ENCODE data around the gene CDH13. TPM values are rescaled to one million over a fixed set of nuclear protein-coding genes. Genes with fewer than 3 reads are reported as not detected.

The CDH13 gene
- total RNA-seq, 1 donor from 2014 or later: 46.4 TPM

DNA sequence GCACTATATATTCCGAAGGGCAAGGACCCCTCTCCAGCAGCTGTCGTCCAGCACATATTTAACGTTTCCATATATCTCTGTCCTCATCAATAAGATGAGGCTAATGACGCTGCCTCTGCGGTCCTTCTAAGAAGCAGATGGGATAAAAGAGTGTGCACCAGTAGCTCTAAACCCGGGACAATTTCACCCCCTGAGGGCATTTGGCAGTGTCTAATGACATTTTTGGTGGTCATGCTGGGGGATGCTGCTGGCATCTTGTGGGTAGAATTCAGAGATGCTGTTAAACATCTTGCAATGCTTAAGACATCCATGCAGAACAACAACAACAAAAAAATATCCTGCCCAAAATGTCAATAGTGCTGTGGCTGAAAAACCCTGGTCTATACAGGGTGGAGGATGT lies 372.9 kb downstream of the CDH13 start:
- no peaks in the 10 kb centered on the region for H3K36me3 Mint-ChIP-seq
- H3K9me3 Mint-ChIP-seq: no peaks in the 10 kb centered on the region
- peaks cover 3% of the 10 kb centered on the region for H3K27me3 Mint-ChIP-seq
- H3K4me3 Mint-ChIP-seq: no peak overlapping the region
- no peaks in the 10 kb centered on the region for H3K4me1 Mint-ChIP-seq (ENCODE audit: unreplicated experiment)
- DNase-seq (ENCODE audit: extremely low spot score, unreplicated experiment): no peak
- H3K27ac Mint-ChIP-seq: no peak overlapping the region
- TF ChIP-seq, protein P1, sequence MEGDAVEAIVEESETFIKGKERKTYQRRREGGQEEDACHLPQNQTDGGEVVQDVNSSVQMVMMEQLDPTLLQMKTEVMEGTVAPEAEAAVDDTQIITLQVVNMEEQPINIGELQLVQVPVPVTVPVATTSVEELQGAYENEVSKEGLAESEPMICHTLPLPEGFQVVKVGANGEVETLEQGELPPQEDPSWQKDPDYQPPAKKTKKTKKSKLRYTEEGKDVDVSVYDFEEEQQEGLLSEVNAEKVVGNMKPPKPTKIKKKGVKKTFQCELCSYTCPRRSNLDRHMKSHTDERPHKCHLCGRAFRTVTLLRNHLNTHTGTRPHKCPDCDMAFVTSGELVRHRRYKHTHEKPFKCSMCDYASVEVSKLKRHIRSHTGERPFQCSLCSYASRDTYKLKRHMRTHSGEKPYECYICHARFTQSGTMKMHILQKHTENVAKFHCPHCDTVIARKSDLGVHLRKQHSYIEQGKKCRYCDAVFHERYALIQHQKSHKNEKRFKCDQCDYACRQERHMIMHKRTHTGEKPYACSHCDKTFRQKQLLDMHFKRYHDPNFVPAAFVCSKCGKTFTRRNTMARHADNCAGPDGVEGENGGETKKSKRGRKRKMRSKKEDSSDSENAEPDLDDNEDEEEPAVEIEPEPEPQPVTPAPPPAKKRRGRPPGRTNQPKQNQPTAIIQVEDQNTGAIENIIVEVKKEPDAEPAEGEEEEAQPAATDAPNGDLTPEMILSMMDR (conservative IDR thresholded peaks at IDR 0.05): no peak

DNA sequence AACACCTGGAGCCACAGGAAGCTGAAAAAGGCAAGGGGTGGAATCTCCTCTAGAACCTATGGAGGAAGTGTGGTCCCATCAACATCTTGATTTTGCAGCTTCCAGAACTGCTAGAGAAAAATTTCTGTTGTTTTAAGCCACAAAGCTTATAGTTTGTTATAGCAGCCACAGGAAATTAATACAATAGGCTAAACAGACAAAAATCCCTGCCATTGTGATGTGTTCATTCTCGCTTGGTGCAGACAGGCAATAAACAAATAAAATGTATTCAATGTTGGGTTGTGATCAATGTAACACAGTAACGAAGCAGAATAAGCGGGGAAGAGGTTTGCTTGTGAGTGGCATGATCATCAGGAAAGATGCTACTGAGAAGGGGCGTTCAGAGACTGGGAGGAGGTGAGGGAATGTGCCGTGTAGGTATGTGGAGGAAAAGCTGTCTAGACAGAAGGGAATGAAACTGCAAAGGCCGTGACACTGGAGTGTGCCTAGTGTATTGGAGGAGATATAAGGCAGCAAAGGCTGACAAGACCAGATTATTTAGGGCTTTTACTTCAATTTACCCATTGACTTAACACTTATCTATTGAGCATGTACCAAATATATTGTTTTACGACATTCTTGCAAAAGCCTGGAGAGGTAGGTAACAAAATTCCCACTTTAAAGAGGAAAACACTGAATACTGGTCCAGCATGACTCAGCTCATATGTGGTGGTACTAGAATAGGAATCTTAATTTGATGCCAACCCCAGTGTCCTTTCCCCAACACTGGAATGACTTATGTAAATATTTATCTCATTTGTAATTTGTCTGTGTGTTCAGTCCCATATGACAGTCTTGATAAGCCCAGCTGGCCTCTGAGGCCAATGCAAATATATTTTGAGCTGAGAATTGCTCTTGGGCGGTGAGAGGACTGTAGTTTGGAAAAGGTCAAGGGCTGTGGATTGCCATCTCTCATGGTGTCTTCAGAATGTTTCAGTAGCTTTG lies 375.9 kb downstream of the CDH13 start:
- no peak overlapping the region for H3K27ac Mint-ChIP-seq
- no peaks in the 10 kb centered on the region for H3K9me3 Mint-ChIP-seq
- no peak overlapping the region for H3K4me3 Mint-ChIP-seq
- no peaks in the 10 kb centered on the region for H3K36me3 Mint-ChIP-seq
- H3K4me1 Mint-ChIP-seq (ENCODE audit: unreplicated experiment): no peaks in the 10 kb centered on the region
- peaks cover 3% of the 10 kb centered on the region for H3K27me3 Mint-ChIP-seq
- no peak for DNase-seq (ENCODE audit: extremely low spot score, unreplicated experiment)
- TF ChIP-seq, protein P1 (conservative IDR thresholded peaks at IDR 0.05): no peak

DNA sequence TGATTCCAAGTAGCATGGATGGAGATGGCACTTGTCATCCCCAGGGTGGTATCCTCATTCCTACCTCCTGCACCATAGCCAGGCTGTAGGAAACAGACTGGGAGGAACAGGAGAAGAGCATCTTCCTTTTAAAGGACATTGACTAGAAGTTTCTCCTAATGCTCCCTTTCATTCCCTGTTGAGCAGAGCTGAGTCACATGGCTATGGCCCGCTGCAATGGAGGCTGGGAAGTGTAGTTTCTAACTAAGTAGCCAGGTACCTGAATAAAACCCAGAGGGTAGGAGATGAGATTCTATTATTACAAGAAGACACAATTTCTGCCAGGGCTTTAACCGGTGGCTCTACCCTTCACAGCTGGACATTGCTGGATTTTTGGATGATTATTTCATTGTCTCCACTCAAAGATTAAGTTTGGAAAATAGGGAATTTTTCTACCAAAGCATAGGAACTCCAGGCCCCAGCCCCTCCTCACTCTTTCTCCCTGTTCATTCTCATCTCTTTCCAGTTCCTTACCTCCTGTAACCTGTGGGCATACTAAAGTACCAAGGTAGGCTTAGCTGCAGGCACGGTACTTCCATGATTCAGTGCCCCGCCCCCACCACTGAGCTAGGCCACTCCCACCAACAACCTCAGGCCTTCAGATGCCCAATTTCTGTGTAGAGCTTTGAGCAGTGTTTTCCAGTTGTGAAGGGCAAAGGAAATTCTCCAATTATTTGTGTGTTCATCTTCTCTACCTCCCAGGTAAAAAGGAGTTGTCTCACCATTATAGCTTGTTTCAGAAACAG lies 378.3 kb downstream of the CDH13 start:
- peaks cover 9% of the 10 kb centered on the region for H3K27me3 Mint-ChIP-seq
- peaks cover 6% of the 10 kb centered on the region for H3K9me3 Mint-ChIP-seq
- H3K36me3 Mint-ChIP-seq: no peaks in the 10 kb centered on the region
- TF ChIP-seq, protein P1 (conservative IDR thresholded peaks at IDR 0.05): no peak
- no peak overlapping the region for H3K27ac Mint-ChIP-seq
- no peak overlapping the region for H3K4me3 Mint-ChIP-seq
- H3K4me1 Mint-ChIP-seq (ENCODE audit: unreplicated experiment): no peaks in the 10 kb centered on the region
- no peak for DNase-seq (ENCODE audit: extremely low spot score, unreplicated experiment)

DNA sequence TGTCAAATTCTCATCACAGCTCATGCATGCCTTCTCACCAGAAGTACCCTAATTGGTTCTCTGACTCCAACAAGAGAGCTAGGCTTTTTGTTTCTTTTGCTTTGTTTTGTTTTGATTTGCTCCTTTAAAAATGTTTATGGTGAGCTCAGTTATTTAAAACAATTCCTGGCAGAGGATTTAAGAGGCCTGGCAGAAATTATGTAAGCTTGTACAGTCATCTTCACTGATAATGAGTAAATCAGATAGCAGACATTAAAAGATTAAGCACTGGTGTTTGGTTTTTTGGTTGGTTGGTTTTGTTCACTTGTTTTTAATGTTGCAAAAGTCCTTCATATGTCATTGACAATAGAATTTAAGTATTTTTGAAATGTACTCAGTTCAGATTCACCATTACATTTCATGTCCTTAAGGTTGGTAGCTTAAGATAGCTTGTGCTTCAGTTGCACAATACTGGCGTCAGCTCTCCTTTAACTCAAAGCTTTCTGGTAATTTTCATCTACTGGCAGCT lies 378.9 kb downstream of the CDH13 start:
- Mint-ChIP-seq H3K27me3 (peaks cover 9% of the 10 kb centered on the region), H3K9me3 (peaks cover 6% of the 10 kb centered on the region), H3K4me1 (ENCODE audit: unreplicated experiment) (no peaks in the 10 kb centered on the region), H3K36me3 (no peaks in the 10 kb centered on the region), H3K4me3 (no peak overlapping the region), H3K27ac (no peak overlapping the region)
- TF ChIP-seq, protein P1 (conservative IDR thresholded peaks at IDR 0.05): no peak
- no peak for DNase-seq (ENCODE audit: extremely low spot score, unreplicated experiment)

DNA sequence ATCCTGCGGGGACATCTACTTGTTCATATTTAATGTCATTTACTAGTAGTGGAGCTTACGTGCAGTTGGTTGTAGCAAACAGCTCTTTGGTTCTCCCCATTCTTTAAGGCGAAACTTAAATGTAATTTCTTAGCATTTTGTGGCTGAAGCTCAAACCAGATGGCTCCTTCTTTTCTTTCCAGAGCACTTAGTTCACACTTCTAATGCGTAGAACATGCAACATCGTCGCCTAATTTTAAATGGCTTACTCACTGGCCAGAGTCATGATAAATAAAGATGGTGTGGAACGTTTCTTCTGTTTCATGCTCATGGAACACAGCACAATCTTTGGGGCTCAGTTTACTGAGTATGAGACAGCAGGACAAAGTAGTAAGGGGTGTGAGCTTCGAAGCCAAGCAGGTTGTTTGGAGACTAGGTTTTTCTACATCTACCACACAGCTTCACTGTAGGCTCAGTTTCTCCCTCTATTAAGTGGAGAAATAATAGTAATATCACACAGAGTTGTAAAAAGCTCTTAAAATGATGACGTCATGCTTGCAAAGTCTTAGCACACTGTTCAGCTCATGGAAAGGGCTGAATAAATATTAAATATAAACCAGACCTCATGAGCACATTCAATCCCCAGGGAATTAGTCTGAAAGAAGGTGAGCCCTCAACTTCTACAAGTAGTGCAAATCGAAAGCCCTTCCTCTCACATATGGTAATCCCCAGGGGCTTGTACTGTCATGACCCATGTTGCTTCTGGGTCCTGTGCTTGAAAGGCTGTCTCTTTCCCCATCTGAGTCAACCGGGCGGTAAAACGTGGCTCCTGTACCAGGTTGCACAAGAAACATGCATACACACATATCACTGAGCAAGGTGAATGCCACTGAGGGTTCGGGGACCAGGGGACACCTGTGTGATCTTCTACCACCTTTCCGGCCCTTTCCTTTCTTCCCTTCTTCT lies 384.3 kb downstream of the CDH13 start:
- DNase-seq (ENCODE audit: extremely low spot score, unreplicated experiment): no peak
- Mint-ChIP-seq H3K36me3 (no peaks in the 10 kb centered on the region), H3K4me1 (ENCODE audit: unreplicated experiment) (peaks cover 3% of the 10 kb centered on the region), H3K27me3 (peaks cover 9% of the 10 kb centered on the region), H3K4me3 (no peak overlapping the region), H3K27ac (no peak overlapping the region), H3K9me3 (peaks cover 6% of the 10 kb centered on the region)
- TF ChIP-seq, protein P1 (conservative IDR thresholded peaks at IDR 0.05): no peak
